Activated CD8-positive, alpha-beta T cell treated with anti-CD3 and anti-CD28 coated beads for 36 hours (primary cell): Measurements from ENCODE around the gene LAMTOR3. TPM values are rescaled to one million over a fixed set of nuclear protein-coding genes. Genes with fewer than 3 reads are reported as not detected.

Experiments used
- ATAC-seq: fragments of 200-7000 bp; cut with Tn5 transposase; one replicate; pipeline ENCODE4 v1.10.0; 2021; ENCODE audit warnings: mild to moderate bottlenecking, moderate library complexity
- CTCF ChIA-PET: fragments of 350-600 bp; sonication (Branson Sonifier 250); formaldehyde crosslinking; loops from one replicate; lab custom pipeline; 2021; ENCODE audit warnings: antibody characterized with exemption; lab: Charles Lee
- POLR2A ChIA-PET: fragments of 350-600 bp; sonication (Branson Sonifier 250); formaldehyde crosslinking; loops from one replicate; lab custom pipeline; 2021; ENCODE audit warnings: antibody characterized with exemption; lab: Charles Lee
- DNase-seq: peaks from one replicate; pipeline ENCODE4 v3.0.0-alpha.2; 2020
- H3K27ac Mint-ChIP-seq: one replicate; pipeline ENCODE4 v1.8.0; 2021; ENCODE audit warnings: mild to moderate bottlenecking, mixed read lengths
- H3K27me3 Mint-ChIP-seq: one replicate; pipeline ENCODE4 v1.8.0; 2021; ENCODE audit warnings: mixed read lengths
- H3K36me3 Mint-ChIP-seq: one replicate; pipeline ENCODE4 v1.8.0; 2021; ENCODE audit warnings: low read depth, mixed read lengths
- H3K4me1 Mint-ChIP-seq: one replicate; pipeline ENCODE4 v1.8.0; 2021; ENCODE audit warnings: low read depth, mixed read lengths
- H3K4me3 Mint-ChIP-seq: one replicate; pipeline ENCODE4 v1.8.0; 2021; ENCODE audit warnings: mild to moderate bottlenecking, moderate library complexity, mixed read lengths
- H3K9me3 Mint-ChIP-seq: one replicate; pipeline ENCODE4 v1.8.0; 2021; ENCODE audit warnings: mixed read lengths
- intact Hi-C: fragments of 100-400 bp; cut with micrococcal nuclease; formaldehyde crosslinking; loops from one replicate; pipeline ENCODE4 v1.10.0; 2022
- total RNA-seq, 2 experiments: library from RNA; stranded (reverse); gene quantifications; one replicate each; pipeline ENCODE4 v1.2.3, GENCODE V29; 2021
- TF ChIP-seq, protein P1 (sequence below): fragments of 200-600 bp; IDR thresholded peaks from one replicate; pipeline ENCODE4 v1.8.0; 2022; ENCODE audit warnings: antibody characterized with exemption, mild to moderate bottlenecking

LAMTOR3 gene
- total RNA-seq, 2 experiments from 2014 or later: 23.2 to 23.5 TPM

GRCh38 chr4:99887837-99888236, 6.4 kb downstream of the LAMTOR3 start:
- ATAC-seq (no peak), DNase-seq (no peak)
- intact Hi-C loops: no loop called here
- Mint-ChIP-seq H3K9me3 (no peaks in the 10 kb centered on the region), H3K4me1 (peaks cover 31% of the 10 kb centered on the region), H3K27me3 (no peaks in the 10 kb centered on the region), H3K27ac (peak overlapping the region; percentile 25), H3K36me3 (peaks cover 6% of the 10 kb centered on the region), H3K4me3 (no peak overlapping the region)
- CTCF ChIA-PET: interaction anchor here (3.8 to 4.3 kb wide), 2 partner anchors 76 to 79 kb away, joined by 45 to 53 read pairs; no protein-coding TSS in a partner anchor
- TF ChIP-seq, protein P1, sequence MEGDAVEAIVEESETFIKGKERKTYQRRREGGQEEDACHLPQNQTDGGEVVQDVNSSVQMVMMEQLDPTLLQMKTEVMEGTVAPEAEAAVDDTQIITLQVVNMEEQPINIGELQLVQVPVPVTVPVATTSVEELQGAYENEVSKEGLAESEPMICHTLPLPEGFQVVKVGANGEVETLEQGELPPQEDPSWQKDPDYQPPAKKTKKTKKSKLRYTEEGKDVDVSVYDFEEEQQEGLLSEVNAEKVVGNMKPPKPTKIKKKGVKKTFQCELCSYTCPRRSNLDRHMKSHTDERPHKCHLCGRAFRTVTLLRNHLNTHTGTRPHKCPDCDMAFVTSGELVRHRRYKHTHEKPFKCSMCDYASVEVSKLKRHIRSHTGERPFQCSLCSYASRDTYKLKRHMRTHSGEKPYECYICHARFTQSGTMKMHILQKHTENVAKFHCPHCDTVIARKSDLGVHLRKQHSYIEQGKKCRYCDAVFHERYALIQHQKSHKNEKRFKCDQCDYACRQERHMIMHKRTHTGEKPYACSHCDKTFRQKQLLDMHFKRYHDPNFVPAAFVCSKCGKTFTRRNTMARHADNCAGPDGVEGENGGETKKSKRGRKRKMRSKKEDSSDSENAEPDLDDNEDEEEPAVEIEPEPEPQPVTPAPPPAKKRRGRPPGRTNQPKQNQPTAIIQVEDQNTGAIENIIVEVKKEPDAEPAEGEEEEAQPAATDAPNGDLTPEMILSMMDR: no peak
- POLR2A ChIA-PET: no interaction called here

DNA sequence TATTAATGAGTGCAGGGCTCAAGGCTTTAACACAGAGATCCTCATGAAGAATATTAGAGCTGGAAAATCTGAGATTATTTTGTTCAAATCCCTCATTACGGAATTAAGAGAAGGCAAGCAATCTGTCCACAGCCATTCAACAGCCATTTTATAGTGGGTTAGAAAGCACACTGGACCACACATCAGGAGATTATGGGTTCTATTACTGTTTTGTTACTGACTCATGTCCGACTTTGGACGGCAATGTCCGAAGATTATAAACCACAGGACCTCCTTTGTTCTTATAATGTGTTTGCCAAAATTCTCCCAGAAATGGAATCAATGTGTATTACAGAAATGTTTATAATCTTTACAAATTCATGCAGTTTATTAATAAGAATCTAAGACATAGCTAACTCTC, 8.1 kb downstream of the LAMTOR3 start:
- no peak for ATAC-seq
- Mint-ChIP-seq H3K4me3 (no peak overlapping the region), H3K27me3 (no peaks in the 10 kb centered on the region), H3K36me3 (peaks cover 6% of the 10 kb centered on the region), H3K27ac (no peak overlapping the region), H3K4me1 (peaks cover 18% of the 10 kb centered on the region), H3K9me3 (no peaks in the 10 kb centered on the region)
- DNase-seq: no peak
- ChIA-PET CTCF (interaction anchor here (0.9 to 4.3 kb wide), 3 partner anchors 63 to 78 kb away, joined by 3 to 53 read pairs (median 45); no protein-coding TSS in a partner anchor), POLR2A (no interaction called here)
- TF ChIP-seq, protein P1: no peak
- intact Hi-C loops: no loop called here

DNA sequence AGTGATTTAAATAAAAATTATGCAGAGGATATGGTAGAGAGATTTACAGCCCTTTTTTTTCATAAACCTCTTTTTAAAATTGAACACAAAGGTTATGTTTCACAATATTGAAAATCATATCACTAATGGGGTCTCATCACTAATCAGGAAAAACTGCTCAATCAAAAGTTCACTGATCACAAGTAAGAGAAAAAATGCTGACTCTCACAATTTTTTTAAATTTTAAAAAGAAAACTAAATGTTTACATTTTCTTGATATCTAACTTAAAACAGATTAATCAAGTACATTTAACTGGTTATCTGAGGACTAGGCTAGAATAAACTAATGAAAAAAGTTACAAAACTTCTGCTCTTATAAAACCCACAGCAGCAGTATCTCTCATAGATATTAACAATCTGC, 8.5 kb downstream of the LAMTOR3 start:
- Mint-ChIP-seq H3K4me3 (no peak overlapping the region), H3K9me3 (no peaks in the 10 kb centered on the region), H3K27ac (no peak overlapping the region), H3K4me1 (peaks cover 14% of the 10 kb centered on the region), H3K36me3 (peaks cover 3% of the 10 kb centered on the region), H3K27me3 (no peaks in the 10 kb centered on the region)
- ChIA-PET POLR2A (no interaction called here), CTCF (interaction anchor here (0.9 to 4.3 kb wide), 7 partner anchors 9 to 141 kb away, joined by 3 to 53 read pairs (median 3); partner anchors contain the start of gene DAPP1)
- ATAC-seq: no peak
- intact Hi-C loops: loop anchor here (1.0 kb wide), 1 partner anchor 74 kb away; no protein-coding TSS in a partner anchor
- TF ChIP-seq, protein P1: no peak
- no peak for DNase-seq

DNA sequence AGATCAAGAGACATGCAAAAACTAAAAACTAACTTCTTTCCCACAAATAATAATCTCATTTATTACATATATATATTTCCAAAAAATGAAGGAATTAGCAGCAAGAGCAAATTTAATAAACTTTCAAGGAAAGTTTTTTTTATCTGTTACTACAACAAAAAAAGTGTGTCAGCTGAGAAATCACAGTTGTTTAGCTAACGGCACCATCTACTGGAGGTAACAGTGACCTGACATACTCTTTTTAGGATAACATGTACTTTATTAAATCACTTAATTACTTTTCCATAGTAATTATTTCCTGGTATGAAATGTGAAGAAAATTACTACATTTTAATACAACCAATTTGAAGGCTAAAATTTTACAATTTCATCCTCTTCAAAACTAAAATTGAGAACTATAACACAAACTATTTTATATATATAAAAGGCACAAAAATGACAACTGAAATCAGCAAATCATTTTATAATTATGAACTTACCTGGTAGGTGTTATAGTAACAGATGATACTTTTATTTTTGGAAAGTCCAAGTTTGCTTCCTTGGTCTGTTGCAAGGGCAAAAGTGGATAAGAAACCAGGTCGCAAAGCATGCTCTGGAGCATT, 9.1 kb downstream of the LAMTOR3 start:
- peak; percentile 62 for ATAC-seq
- Mint-ChIP-seq H3K27ac (no peak overlapping the region), H3K27me3 (no peaks in the 10 kb centered on the region), H3K36me3 (peaks cover 3% of the 10 kb centered on the region), H3K4me1 (peaks cover 10% of the 10 kb centered on the region), H3K9me3 (no peaks in the 10 kb centered on the region), H3K4me3 (no peak overlapping the region)
- TF ChIP-seq, protein P1: peak; percentile 82
- peak; percentile 46 for DNase-seq
- ChIA-PET POLR2A (no interaction called here), CTCF (interaction anchor here (0.7 to 4.3 kb wide), 13 partner anchors 10 to 322 kb away, joined by 3 to 53 read pairs (median 4); partner anchors contain the start of genes DAPP1 and TRMT10A)
- intact Hi-C loops: loop anchor here (1.0 kb wide), 1 partner anchor 74 kb away; no protein-coding TSS in a partner anchor

DNA sequence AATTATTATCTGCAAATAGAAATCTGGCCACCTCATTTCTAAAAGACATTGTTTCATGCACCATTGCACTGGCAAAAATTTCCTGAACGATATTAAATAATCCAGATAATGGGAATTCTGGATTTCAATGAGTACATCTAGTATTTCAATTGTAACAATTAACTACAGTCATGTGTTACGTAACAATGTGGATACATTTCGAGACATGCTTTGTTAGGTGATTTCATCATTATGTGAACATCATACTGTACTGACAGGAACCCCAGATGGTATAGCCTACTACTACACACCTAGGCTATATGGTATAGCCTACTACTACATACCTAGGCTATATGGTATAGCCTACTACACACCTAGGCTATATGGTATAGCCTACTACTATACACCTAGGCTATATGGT, 14.8 kb downstream of the LAMTOR3 start:
- Mint-ChIP-seq H3K4me1 (no peaks in the 10 kb centered on the region), H3K27ac (no peak overlapping the region), H3K36me3 (peaks cover 12% of the 10 kb centered on the region), H3K27me3 (no peaks in the 10 kb centered on the region), H3K9me3 (no peaks in the 10 kb centered on the region), H3K4me3 (no peak overlapping the region)
- intact Hi-C loops: no loop called here
- ATAC-seq (no peak), DNase-seq (no peak)
- CTCF ChIA-PET: interaction anchor here (2.3 kb wide), 1 partner anchor 68 kb away, joined by 11 read pairs; no protein-coding TSS in a partner anchor
- POLR2A ChIA-PET: no interaction called here
- TF ChIP-seq, protein P1: no peak
